ENCODE results near the gene CLDN19. TPM values are rescaled to one million over a fixed set of nuclear protein-coding genes. Genes with fewer than 3 reads are reported as not detected.

The CLDN19 gene
- total and polyA plus RNA-seq, 10 donors, result 0.26 to 0.28 TPM; not detected in 8

DNA sequence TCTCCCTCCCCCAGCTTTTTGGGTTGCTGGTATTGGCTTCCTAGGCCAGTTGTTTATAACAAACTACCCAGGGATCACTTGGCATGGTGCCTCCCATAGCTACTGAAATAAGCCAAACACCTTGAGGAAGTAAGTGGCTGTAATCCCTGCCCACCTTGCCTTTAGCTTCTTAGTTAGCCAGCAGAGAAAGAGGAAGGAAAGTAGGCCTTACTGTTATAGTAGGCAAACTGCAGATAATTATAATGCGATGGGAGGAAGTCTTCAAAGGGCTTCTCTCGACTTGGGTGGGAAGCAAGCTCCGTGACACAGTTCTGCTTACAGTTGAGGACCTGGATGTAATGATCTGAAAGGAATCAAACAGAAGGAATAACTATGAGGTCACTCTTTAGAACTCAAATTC lies 18.6 kb upstream of the CLDN19 start:
- Histone ChIP-seq H3K27ac (peak overlapping the region in 2 of 8 donors; percentile 3 to 14), H3K9me3 (no peaks in the 10 kb centered on the region), H3K27me3 (replicated peaks in 1 of 7) (no peaks in the 10 kb centered on the region), H3K4me1 (peaks cover 0 to 50% (median 12%) of the 10 kb centered on the region in 6 donors), H3K36me3 (peaks cover 8 to 89% (median 60%) of the 10 kb centered on the region in 6 donors), H3K4me3 (no peak overlapping the region)
- intact Hi-C loops (cut with DNase I; ENCODE audit: low total_unique reads), result no loop called here
- 35 to 47% (median 40%) methylated on average over 3 of the region's 3 CpGs for WGBS, 5 donors
- TF ChIP-seq POLR2AphosphoS5 (IDR thresholded peaks at IDR 0.05) (no peak), POLR2A (IDR thresholded peaks at IDR 0.05) (no peak)
- TF ChIP-seq, protein P1, sequence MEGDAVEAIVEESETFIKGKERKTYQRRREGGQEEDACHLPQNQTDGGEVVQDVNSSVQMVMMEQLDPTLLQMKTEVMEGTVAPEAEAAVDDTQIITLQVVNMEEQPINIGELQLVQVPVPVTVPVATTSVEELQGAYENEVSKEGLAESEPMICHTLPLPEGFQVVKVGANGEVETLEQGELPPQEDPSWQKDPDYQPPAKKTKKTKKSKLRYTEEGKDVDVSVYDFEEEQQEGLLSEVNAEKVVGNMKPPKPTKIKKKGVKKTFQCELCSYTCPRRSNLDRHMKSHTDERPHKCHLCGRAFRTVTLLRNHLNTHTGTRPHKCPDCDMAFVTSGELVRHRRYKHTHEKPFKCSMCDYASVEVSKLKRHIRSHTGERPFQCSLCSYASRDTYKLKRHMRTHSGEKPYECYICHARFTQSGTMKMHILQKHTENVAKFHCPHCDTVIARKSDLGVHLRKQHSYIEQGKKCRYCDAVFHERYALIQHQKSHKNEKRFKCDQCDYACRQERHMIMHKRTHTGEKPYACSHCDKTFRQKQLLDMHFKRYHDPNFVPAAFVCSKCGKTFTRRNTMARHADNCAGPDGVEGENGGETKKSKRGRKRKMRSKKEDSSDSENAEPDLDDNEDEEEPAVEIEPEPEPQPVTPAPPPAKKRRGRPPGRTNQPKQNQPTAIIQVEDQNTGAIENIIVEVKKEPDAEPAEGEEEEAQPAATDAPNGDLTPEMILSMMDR (IDR thresholded peaks at IDR 0.05 in 8 of 11, conservative IDR thresholded peaks at IDR 0.05 in 3 of 11), result no peak
- DNase-seq, result no peak

DNA sequence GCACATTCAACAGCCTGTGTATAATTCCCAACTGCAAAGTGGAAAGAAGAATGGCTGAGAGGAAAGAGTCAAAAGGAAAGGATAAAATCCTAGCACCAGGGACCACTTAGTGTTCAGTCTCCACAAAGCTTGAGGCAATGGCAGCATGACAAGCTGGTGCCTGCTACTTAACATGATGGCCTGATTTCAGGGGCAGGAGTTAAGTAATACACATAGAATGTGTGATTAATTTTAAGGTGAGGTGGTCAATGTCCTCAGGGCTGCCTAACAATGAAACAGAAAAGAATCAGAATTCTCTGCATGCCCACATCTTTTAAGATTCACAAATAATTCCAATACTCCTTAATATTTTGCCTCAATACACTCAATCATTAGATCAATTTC lies 17.8 kb upstream of the CLDN19 start:
- intact Hi-C loops (cut with DNase I; ENCODE audit: low total_unique reads), result no loop called here
- no peak for DNase-seq
- no peaks in the 10 kb centered on the region for H3K27me3 ChIP-seq (replicated peaks in 1 of 7)
- H3K4me3 ChIP-seq, result no peak overlapping the region
- TF ChIP-seq POLR2A (IDR thresholded peaks at IDR 0.05) (no peak), POLR2AphosphoS5 (IDR thresholded peaks at IDR 0.05) (no peak)
- TF ChIP-seq, protein P1 (IDR thresholded peaks at IDR 0.05 in 8 of 11, conservative IDR thresholded peaks at IDR 0.05 in 3 of 11), result no peak
- H3K9me3 ChIP-seq, result no peaks in the 10 kb centered on the region
- no peak overlapping the region for H3K27ac ChIP-seq
- peaks cover 8 to 96% (median 65%) of the 10 kb centered on the region in 6 donors for H3K36me3 ChIP-seq
- peaks cover 0 to 48% (median 10%) of the 10 kb centered on the region in 6 donors for H3K4me1 ChIP-seq

GRCh38 chr1:42756956-42757891 lies 17.2 kb upstream of the CLDN19 start:
- peaks cover 0 to 42% (median 7%) of the 10 kb centered on the region in 6 donors for H3K4me1 ChIP-seq
- no peaks in the 10 kb centered on the region for H3K27me3 ChIP-seq (replicated peaks in 1 of 7)
- no peak overlapping the region for H3K27ac ChIP-seq
- no peak overlapping the region for H3K4me3 ChIP-seq
- DNase-seq, result no peak
- intact Hi-C loops (cut with DNase I; ENCODE audit: low total_unique reads), result no loop called here
- TF ChIP-seq, protein P1 (IDR thresholded peaks at IDR 0.05 in 8 of 11, conservative IDR thresholded peaks at IDR 0.05 in 3 of 11), result peak; percentile 22 to 79 (median 66)
- TF ChIP-seq POLR2AphosphoS5 (IDR thresholded peaks at IDR 0.05), result no peak
- WGBS, 5 donors, result 78 to 85% (median 83%) methylated on average over 17 of the region's 17 CpGs
- peaks cover 11 to 100% (median 71%) of the 10 kb centered on the region in 6 donors for H3K36me3 ChIP-seq
- H3K9me3 ChIP-seq, result no peaks in the 10 kb centered on the region

DNA sequence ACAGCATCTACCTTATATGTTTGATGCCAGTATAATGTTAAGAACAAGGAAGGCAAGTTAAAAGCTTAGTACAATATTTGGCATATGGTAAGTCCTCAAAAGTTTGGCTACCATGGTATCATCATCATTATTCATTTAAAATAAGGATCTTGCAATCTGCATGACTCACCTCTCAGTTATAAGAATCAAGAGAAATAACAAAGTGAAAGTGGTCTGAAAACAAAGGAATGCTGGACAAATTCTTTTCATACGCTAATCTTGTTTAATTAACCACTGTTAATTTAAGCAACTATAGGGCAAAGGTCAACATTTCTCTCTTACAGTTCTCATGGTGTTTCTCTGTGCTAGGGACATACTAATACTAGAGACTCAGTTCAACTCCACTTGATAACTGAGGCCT lies 13.0 kb upstream of the CLDN19 start:
- H3K27ac ChIP-seq, result peak overlapping the region in 1 of 8 donors; percentile 31

More for the DNA sequence above, 13.0 kb upstream of the CLDN19 start:
- WGBS, 5 donors, result 88 to 98% (median 91%) methylated on average over 1 of the region's 1 CpG
- DNase-seq, result no peak
- Histone ChIP-seq H3K27me3 (replicated peaks in 1 of 7) (no peaks in the 10 kb centered on the region), H3K4me3 (no peak overlapping the region), H3K4me1 (peaks cover 0 to 53% (median 14%) of the 10 kb centered on the region in 6 donors), H3K36me3 (peaks cover 16 to 95% (median 72%) of the 10 kb centered on the region in 6 donors), H3K9me3 (no peaks in the 10 kb centered on the region)
- intact Hi-C loops (cut with DNase I; ENCODE audit: low total_unique reads), result no loop called here
- TF ChIP-seq, protein P1 (IDR thresholded peaks at IDR 0.05 in 8 of 11, conservative IDR thresholded peaks at IDR 0.05 in 3 of 11), result no peak
- TF ChIP-seq POLR2AphosphoS5 (IDR thresholded peaks at IDR 0.05) (no peak), POLR2A (IDR thresholded peaks at IDR 0.05) (no peak)
